Esophagus squamous epithelium (tissue), 4 donors: ENCODE measurements around the gene LRRC4C.

ENCODE experiments used
- CTCF ChIP-seq, 6 experiments: fragments of 450-650 bp in 4 of 6; fragments of 200-600 bp in 2 of 6; sonication (generic) in 2 of 6; IDR thresholded peaks; one replicate each; pipeline ENCODE4 v1.5.1; 2016 to 2019; ENCODE audit warnings: antibody characterized with exemption in 6 of 6, mild to moderate bottlenecking in 4 of 6, moderate library complexity in 4 of 6
- POLR2A ChIP-seq, 4 donors: fragments of 450-650 bp; IDR thresholded peaks; one replicate each; pipeline ENCODE4 v1.6.1; 2017; ENCODE audit warnings: antibody characterized with exemption in 4 of 4, mild to moderate bottlenecking in 4 of 4, moderate library complexity in 3 of 4

DNA sequence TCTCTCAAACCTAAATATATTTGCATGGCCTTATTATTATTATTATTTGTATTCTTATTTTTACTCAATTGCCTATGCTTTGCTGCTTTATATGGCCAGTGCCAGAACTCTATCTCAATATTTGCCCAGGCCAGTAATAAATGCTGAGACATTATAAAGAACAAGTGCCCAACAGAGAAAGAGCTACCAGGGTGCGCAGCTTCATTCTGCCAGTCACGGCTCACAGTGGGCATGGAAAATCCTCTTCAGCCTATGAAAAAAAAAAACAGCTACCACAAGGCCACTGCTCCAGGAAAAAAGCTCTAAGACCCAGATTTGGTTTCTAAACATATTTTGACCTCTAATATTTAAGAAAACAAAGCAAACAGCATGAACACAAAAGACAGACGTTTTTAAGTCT, 1223.6 kb downstream of the LRRC4C start:
- TF ChIP-seq CTCF (IDR thresholded peaks at IDR 0.05) (no peak), POLR2A (IDR thresholded peaks at IDR 0.05) (no peak)
